ENCODE measurements around the gene ZBTB16.

ZBTB16 gene

DNA sequence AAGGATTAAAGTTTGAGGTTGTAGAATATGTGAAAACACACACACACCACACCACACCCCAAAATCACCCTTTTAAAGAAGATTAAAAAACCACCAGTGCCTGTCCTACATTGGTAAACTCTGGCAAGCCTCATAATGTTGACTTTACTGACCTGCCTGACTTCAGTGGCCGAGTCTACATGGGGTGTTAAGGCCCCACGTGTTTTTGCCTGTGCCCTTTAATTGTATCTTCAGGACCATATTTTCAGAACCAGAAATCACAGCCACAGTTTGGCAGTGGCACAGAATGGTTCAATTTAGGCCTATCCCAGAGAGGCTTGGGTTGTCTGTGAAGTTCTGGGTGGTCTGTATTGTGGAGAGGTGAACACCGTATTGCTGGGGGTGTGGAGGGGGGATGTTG, 33.4 kb downstream of the ZBTB16 start:
- ChIA-PET CTCF (no interaction called here), POLR2A (ENCODE audit: low non-redundant PET) (no interaction called here)
- no peak overlapping the region for H3K27ac ChIP-seq
- no peak for DNase-seq (ENCODE audit: low spot score)
- TF ChIP-seq, protein P1, sequence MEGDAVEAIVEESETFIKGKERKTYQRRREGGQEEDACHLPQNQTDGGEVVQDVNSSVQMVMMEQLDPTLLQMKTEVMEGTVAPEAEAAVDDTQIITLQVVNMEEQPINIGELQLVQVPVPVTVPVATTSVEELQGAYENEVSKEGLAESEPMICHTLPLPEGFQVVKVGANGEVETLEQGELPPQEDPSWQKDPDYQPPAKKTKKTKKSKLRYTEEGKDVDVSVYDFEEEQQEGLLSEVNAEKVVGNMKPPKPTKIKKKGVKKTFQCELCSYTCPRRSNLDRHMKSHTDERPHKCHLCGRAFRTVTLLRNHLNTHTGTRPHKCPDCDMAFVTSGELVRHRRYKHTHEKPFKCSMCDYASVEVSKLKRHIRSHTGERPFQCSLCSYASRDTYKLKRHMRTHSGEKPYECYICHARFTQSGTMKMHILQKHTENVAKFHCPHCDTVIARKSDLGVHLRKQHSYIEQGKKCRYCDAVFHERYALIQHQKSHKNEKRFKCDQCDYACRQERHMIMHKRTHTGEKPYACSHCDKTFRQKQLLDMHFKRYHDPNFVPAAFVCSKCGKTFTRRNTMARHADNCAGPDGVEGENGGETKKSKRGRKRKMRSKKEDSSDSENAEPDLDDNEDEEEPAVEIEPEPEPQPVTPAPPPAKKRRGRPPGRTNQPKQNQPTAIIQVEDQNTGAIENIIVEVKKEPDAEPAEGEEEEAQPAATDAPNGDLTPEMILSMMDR (conservative IDR thresholded peaks at IDR 0.05; ENCODE audit: low read depth), result no peak

DNA sequence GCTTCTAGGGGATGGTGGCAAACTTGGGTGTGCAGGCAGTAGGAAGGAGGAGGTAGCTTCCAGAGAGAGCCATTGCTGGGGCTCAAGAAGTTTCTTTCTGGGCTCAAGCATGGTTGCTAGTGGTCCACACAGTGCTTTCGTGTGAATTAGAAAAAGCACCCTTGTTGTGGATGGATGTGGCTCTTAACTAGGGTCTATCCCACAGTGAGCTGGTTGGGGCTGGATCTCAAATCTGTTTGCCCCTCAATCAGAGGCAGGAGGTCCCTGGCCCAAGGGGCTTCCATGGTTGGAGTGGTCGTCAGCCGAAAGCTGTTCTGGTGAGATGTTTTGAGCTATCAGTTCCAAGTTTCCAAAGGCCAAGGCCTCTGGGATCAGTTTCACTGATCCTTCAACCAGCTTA, 35.0 kb downstream of the ZBTB16 start:
- POLR2A ChIA-PET (ENCODE audit: low non-redundant PET), result no interaction called here
- CTCF ChIA-PET, result no interaction called here
- peak overlapping the region; percentile 40 for H3K27ac ChIP-seq
- DNase-seq (ENCODE audit: low spot score), result no peak
- TF ChIP-seq, protein P1 (conservative IDR thresholded peaks at IDR 0.05; ENCODE audit: low read depth), result no peak

DNA sequence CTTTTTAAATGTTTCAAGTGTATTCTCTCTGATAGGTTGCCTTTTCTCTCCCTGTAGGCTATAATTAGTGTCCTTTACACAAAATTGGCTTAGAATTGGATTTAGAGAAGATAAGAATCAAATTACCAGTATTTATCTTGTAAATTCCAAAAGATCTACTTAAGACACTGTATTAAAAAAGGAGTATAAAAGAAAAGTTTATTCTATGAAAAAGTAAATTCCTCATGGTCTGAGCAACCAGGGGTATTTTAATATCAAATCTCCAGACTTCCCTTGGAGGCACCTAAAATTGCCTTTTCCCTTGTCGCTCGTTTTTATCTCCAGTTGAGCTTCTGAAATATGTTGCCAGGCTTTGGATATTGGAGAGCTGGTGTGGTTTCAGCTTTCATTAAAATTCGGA, 36.4 kb downstream of the ZBTB16 start:
- CTCF ChIA-PET, result no interaction called here

DNA sequence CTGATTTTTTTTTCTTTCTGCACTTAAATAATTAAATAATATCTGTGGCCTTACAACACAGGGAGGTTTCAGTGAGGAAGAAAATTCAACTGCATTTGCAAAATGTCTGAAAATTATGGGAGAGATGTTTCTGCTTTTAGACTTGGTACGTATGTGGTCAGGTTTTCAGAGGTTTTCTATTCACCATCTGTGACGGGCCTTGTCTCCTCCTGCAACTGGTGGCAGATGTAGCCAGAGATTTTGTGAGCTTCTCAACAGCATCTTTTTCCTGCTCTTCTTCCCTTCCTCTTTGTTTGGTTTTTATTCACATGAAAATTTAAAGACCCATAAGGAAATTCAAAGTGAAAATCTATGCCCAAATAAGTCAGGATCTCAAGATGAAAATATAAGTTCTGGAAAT, 38.3 kb downstream of the ZBTB16 start:
- CTCF ChIA-PET, result no interaction called here
- POLR2A ChIA-PET (ENCODE audit: low non-redundant PET), result no interaction called here
- TF ChIP-seq, protein P1 (conservative IDR thresholded peaks at IDR 0.05; ENCODE audit: low read depth), result no peak
- no peak for DNase-seq (ENCODE audit: low spot score)
- H3K27ac ChIP-seq, result no peak overlapping the region

More for the DNA sequence above, 36.4 kb downstream of the ZBTB16 start:
- no peak overlapping the region for H3K27ac ChIP-seq
- POLR2A ChIA-PET (ENCODE audit: low non-redundant PET), result no interaction called here
- DNase-seq (ENCODE audit: low spot score), result no peak
- TF ChIP-seq, protein P1 (conservative IDR thresholded peaks at IDR 0.05; ENCODE audit: low read depth), result no peak

DNA sequence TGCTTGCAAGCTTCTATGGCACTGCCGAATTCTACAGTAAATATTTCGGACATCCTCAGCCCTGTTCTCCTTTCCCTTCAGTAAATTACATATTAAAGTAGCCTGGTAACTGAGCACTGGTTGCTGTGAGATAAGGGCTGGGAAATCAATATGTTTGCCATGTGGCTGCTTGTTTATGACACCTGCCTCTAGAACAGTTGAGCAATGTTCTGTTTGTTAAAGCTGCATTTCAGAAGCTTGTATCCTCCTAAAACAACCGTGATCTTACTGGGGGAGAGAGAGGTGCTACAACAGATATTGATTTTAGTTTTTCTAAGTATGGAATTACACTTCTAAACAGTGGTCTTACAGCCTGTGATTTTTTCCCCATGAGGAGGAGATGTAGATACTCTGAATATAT, 39.4 kb downstream of the ZBTB16 start:
- CTCF ChIA-PET, result interaction anchor here (0.6 kb wide), 1 partner anchor 366 kb away, joined by 4 read pairs; no protein-coding TSS in a partner anchor
- POLR2A ChIA-PET (ENCODE audit: low non-redundant PET), result no interaction called here
- H3K27ac ChIP-seq, result no peak overlapping the region
- TF ChIP-seq, protein P1 (conservative IDR thresholded peaks at IDR 0.05; ENCODE audit: low read depth), result no peak
- DNase-seq (ENCODE audit: low spot score), result no peak

DNA sequence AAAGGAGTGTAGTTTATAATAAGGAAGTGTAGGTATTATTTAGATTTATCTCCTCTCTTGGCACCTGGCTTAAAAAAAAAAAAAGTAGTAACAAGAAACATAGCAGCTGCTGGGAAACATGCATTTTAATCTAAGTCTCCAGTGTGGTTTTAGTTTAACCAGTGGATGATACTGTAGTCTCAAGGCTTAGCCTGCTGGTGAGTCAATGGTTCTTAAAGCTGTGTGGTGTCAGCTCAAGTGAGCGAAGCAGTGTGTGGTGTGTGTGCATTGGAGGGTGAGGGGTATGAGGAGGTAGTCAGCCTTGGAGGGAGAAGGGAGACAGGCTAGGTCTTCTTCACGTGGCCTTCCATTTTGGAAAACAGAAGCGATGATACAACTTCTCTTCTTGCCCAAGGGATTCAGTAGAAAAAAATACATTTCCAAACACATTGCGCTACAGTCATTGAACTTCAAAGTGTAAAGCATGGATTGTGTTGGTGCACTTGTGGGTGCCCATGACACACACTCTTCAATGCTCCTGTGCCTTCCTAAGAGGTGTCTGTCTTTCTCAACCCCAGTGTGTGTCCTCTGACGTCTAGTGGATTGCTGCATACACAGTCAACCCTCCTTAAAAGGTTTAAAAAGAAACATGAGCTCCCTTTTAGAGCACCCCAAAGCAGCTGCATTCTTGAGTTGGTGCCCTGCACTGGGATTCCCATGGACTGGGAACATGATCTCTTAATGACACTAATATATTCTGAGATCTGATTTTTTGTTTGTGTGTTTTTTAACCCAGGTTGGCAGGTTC, 40.1 kb downstream of the ZBTB16 start:
- ChIA-PET CTCF (interaction anchor here (0.6 kb wide), 1 partner anchor 366 kb away, joined by 4 read pairs; no protein-coding TSS in a partner anchor), POLR2A (ENCODE audit: low non-redundant PET) (no interaction called here)
- H3K27ac ChIP-seq, result no peak overlapping the region
- TF ChIP-seq, protein P1 (conservative IDR thresholded peaks at IDR 0.05; ENCODE audit: low read depth), result no peak
- no peak for DNase-seq (ENCODE audit: low spot score)
